Measurements from ENCODE around the gene ENG.

- no peak for TF ChIP-seq CTCF (conservative IDR thresholded peaks at IDR 0.05; ENCODE audit: low read length)
- TF ChIP-seq EZH2phosphoT487 (IDR thresholded peaks at IDR 0.05; ENCODE audit: borderline replicate concordance), result no peak
Observed at GRCh38 chr9:127883959-127884358, 29.5 kb upstream of the ENG start.

Data from Loucy (cell line).